Measurements from ENCODE around the gene PGK1.
"Not testable (repeated sequence)": the region's sequence is repeated elsewhere in the genome, so short reads cannot be mapped to it uniquely, and the experiment has no call there.

Gene PGK1

DNA sequence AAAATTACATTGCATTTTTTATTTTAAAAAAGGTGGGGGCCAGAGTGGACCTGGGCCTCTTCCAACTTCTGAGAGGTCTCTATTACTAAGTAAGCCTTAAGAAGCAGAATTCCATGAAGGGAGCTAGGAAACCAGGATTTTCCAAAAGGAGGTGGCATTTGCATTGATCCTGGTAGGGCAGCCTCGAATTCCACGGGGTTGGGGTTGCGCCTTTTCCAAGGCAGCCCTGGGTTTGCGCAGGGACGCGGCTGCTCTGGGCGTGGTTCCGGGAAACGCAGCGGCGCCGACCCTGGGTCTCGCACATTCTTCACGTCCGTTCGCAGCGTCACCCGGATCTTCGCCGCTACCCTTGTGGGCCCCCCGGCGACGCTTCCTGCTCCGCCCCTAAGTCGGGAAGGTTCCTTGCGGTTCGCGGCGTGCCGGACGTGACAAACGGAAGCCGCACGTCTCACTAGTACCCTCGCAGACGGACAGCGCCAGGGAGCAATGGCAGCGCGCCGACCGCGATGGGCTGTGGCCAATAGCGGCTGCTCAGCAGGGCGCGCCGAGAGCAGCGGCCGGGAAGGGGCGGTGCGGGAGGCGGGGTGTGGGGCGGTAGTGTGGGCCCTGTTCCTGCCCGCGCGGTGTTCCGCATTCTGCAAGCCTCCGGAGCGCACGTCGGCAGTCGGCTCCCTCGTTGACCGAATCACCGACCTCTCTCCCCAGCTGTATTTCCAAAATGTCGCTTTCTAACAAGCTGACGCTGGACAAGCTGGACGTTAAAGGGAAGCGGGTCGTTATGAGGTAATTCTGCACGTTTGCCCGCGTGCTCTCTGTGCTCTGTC lies at the start of gene PGK1:
Gene PGK1 (plus strand): TSS at position 626 of the 824 bp plus-strand sequence. CDS start 93 bp downstream, at position 719.
- in situ Hi-C loops (cut with HindIII; ENCODE audit: low sequenced_read_pairs) = no loop called here

GRCh38 chrX:78063687-78064086 lies 40.4 kb upstream of the PGK1 start:
- in situ Hi-C loops (cut with HindIII; ENCODE audit: low sequenced_read_pairs) = no loop called here

DNA sequence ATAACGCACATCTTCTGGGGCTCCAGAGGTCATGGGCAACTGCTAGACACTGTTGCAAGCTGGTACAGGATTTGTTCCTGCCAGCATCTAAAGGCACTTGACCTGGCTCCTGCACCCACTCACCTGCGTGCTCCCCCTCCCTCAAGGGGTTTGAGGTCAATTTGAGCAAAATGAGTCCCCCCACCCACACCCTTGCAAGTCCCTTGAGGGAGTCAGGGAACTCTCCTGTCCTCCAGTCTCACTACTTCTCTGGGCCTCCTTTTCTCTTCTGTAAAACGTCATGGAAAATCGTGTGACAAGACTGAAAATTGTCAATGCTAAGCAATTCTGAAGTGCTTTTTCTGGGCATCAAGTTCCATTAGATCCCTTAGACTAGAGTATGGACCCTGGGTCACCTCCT lies 39.9 kb upstream of the PGK1 start:
- in situ Hi-C loops (cut with HindIII; ENCODE audit: low sequenced_read_pairs) = no loop called here

DNA sequence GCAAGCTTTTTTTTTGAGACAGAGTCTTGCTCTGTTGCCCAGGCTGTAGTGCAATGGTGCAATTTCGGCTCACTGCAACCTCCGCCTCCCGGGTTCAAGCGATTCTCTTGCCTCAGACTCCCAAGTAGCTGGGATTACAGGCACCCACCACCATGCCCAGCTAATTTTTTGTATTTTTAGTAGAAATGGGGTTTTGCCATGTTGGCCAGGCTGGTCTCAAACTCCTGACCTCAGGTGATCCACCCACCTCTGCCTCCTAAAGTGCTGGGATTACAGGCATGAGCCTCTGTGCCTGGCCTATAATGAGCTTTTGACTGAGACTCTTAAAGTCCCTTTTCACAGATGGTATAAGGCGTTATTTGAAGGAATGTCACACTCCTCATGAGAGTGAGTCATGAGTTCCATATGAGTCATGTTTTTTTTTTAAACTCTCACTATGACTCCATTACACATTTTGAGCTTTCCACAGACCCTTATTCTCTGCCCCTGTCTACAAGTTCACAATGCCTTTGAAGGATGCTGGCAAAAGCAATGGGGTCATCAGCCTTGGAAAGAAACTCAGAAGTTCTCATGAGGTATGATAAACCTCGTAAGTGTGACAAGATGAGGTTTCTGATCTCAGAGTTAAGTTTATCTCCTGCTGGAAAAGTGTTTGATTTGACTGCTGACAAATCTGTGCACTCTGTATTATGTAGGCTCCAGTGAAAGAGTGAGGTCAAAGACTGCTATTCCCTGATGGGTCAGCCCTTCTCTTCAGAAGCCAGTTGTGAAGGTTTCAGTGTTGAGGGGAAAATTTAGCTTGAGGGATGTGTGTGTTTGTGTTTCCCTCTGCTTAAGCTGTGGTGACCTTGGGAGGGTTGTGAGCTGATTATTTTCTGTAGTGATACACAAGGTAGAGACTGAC lies 39.1 kb upstream of the PGK1 start:
- in situ Hi-C loops (cut with HindIII; ENCODE audit: low sequenced_read_pairs) = not testable (repeated sequence)

DNA sequence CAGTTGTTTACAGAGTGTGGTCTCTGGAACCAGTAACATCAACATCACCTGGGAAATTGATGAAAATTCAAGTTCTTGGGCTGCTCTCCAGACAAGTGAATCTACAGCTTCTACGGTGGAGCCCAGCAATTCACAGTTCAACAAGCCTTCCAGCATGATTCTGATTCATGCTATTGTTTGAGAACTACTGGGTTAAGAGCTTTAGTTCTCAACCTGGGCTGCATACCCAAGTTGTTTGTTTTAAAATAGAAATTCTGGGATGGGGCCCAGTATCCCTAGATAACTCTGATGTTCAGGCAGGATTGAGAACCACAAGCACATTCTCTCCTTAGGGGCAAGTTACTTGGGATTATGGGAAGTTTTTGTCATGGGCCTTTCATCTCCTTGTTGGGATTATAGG lies 37.9 kb upstream of the PGK1 start:
- in situ Hi-C loops (cut with HindIII; ENCODE audit: low sequenced_read_pairs) = no loop called here

DNA sequence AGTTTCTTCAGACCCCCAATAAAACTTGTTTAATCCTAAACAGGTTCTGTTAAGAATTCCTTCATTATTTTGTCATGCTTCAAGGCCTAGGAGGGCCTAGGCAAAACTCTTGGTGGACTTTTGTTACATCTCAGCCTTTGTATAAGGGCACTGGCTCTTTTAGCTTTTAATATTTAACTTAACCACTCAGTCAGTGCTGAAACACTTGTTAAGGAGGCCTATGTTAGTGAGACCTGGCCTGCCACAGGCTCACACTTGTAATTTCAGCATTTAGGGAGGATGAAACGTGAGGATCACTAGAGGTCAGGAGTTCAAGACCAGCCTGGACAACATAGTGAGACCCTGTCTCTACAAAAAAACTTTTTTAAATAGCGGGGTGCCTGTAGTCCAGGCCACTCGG lies 32.7 kb upstream of the PGK1 start:
- in situ Hi-C loops (cut with HindIII; ENCODE audit: low sequenced_read_pairs) = no loop called here

DNA sequence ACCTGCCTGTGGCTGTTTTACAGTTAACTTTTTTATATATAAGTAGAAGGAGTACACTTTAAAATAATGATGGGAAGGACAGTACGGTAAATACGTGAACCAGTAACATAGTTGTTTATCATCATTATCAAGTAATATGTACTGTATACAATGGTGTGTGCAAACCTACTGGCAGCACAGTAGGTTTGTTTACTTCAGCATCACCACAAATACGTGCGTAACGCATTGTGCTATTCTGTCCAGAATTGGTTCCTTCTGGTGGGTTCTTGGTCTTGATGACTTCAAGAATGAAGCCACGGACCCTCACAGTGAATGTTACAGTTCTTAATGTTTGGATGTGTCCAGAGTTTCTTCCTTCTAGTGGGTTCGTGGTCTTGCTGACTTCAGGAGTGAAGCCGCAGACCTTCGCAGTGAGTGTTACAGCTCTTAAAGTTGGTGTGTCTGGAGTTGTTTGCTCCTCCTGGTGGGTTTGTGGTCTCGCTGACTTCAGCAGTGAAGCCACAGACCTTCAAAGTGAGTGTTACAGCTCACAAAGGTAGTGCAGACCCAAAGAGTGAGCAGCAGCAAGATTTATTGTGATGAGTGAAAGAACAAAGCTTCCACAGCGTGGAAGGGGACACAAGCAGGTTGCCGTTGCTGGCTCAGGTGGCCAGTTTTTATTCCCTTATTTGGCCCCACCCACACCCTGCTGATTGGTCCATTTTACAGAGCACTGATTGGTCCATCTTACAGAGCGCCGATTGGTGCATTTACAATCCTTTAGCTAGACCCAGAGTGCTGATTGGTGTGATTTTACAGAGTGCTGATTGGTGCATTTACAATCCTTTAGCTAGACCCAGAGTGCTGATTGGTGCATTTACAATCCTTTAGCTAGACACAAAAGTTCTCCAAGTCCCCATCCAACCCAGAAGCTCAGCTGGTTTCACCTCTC lies 30.6 kb upstream of the PGK1 start:
- in situ Hi-C loops (cut with HindIII; ENCODE audit: low sequenced_read_pairs) = not testable (repeated sequence)

DNA sequence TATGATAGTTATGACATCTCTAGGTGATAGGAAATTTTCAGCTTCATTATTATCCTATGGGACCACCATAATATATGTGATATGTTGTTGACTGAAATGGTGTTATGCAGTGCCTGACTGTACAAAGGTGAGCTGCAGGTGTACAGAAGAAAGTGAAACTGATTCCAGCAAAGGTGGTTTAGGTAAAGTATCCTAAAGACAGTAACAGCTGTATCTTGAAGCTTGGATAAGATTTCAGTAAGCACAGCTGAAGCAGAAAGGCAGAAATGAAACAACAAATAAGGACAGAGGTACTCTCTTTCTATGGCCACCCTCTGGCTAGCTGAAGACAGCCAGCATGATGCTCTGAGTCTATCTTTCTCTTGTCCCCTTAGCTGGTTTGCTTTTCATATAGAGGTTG lies 30.0 kb upstream of the PGK1 start:
- in situ Hi-C loops (cut with HindIII; ENCODE audit: low sequenced_read_pairs) = no loop called here

GRCh38 chrX:78075787-78076389 lies 28.2 kb upstream of the PGK1 start:
- in situ Hi-C loops (cut with HindIII; ENCODE audit: low sequenced_read_pairs) = no loop called here

DNA sequence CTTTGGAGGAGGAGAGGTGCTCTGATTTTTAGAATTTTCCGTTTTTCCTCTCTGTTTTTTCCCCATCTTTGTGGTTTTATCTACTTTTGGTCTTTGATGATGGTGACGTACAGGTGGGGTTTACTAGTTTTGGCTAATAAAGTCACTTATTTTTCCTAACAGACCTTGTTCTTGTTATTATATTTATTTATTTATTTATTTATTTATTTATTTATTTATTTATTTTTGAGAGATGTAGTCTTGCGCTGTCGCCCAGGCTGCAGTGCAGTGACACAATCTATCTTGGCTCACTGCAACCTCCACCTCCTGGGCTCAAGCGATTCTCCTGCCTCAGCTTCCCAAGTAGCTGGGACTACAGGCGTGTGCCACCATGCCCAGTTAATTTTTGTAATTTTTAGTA lies 22.6 kb upstream of the PGK1 start:
- in situ Hi-C loops (cut with HindIII; ENCODE audit: low sequenced_read_pairs) = not testable (repeated sequence)

GRCh38 chrX:78092296-78092695 lies 11.8 kb upstream of the PGK1 start:
- in situ Hi-C loops (cut with HindIII; ENCODE audit: low sequenced_read_pairs) = no loop called here

GRCh38 chrX:78098108-78098507 lies 5.9 kb upstream of the PGK1 start:
- in situ Hi-C loops (cut with HindIII; ENCODE audit: low sequenced_read_pairs) = no loop called here

GRCh38 chrX:78102091-78102490 lies 2.0 kb upstream of the PGK1 start:
- in situ Hi-C loops (cut with HindIII; ENCODE audit: low sequenced_read_pairs) = no loop called here

DNA sequence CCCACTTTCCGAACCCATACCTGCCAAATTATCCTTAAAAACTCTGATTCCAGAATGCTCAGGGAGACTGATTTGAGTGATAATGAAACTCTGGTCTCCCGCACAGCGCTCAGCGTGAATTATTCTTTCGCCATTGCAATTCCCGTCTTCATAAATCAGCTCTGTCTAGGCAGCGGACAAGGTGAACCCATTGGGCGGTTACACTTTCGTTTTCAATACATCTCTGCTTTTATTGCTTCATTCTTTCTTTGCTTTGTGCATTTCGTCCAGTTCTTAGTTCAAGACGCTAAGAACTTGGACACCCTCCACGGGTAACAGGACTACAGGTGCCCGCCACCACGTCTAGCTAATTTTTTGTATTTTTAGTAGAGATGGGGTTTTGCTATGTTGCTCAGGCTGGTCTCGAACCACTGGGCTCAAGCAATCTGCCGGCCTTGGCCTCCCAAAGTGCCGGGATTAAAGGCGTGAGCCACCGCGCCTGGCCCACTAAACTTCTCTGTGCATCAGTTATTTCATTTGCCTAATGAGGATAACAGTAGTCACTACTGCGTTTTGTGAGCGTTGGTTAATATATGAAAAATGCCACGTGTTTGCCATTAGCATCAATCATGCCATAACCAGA lies 936 bp upstream of the PGK1 start:
- in situ Hi-C loops (cut with HindIII; ENCODE audit: low sequenced_read_pairs) = no loop called here

DNA sequence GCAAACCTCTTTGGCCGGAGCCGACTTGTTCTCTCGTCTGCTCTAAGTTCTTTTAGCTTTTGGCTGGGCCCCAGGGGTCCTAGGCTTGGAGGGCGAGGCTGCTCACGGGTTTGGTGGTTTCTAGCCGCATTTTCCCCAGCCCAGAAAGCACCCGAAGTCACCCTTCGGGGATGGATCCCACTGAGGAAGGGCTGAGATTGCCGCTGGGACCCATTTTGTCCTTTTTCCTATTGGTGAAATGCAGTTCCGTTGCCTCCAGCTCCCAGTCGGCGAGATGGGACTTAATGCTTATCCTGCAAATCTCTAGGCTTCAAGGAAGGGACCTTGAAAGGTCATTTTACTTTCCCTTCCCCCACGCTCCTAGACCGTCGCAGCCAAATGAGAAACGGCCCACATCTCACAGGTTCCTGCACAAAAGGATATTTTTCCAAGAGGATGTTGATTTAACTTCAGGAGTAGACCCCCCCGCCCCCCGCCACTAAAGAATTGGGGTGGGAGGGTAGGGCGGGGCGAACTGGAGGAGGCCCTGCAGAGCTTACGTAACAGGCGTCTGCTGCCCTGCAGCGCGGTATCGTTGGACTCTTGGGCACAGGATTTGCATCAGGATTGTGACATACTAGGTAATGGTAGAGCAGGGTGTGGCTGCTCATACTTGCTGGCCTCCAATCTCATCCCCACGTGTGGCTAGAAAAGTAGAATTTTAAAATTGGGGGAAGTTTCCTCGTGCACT lies 564 bp downstream of the PGK1 start:
- in situ Hi-C loops (cut with HindIII; ENCODE audit: low sequenced_read_pairs) = no loop called here

GRCh38 chrX:78105944-78106650 lies 2.0 kb downstream of the PGK1 start:
- in situ Hi-C loops (cut with HindIII; ENCODE audit: low sequenced_read_pairs) = no loop called here

GRCh38 chrX:78106651-78106986 lies 2.6 kb downstream of the PGK1 start:
- in situ Hi-C loops (cut with HindIII; ENCODE audit: low sequenced_read_pairs) = no loop called here

GRCh38 chrX:78109458-78109857 lies 5.4 kb downstream of the PGK1 start:
- in situ Hi-C loops (cut with HindIII; ENCODE audit: low sequenced_read_pairs) = no loop called here

Data from DLD1 (cell line).